HepG2 (cell line): ENCODE measurements around the gene GRM4.

Experiments
- FOXC1 ChIP-seq: sonication (generic); formaldehyde crosslinking; IDR thresholded peaks from 2 replicates; pipeline ENCODE4 v1.8.0; 2022; ENCODE audit warnings: mild to moderate bottlenecking, missing genetic modification reagents, borderline replicate concordance
- JUN ChIP-seq: sonication (generic); formaldehyde crosslinking; IDR thresholded peaks from 2 replicates; pipeline ENCODE4 v1.4.0; 2020; ENCODE audit warnings: mild to moderate bottlenecking, missing genetic modification reagents
- KDM1A ChIP-seq: IDR thresholded peaks from 2 replicates; pipeline ENCODE4 v1.6.1; 2016; ENCODE audit warnings: missing compliant biosample characterization
- MAFF ChIP-seq: IDR thresholded peaks from 2 replicates; pipeline ENCODE4 v1.6.1; 2011; ENCODE audit warnings: low read depth, low read length, improper control_type of control experiment
- MZF1 ChIP-seq: sonication (generic); formaldehyde crosslinking; IDR thresholded peaks from 2 replicates; pipeline ENCODE4 v1.8.1; 2023; ENCODE audit warnings: mild to moderate bottlenecking, missing genetic modification reagents, borderline replicate concordance
- NFKB2 ChIP-seq: sonication (generic); formaldehyde crosslinking; IDR thresholded peaks from 2 replicates; pipeline ENCODE4 v1.4.0; 2020; ENCODE audit warnings: missing genetic modification reagents, borderline replicate concordance
- PHF8 ChIP-seq: sonication (generic); formaldehyde crosslinking; IDR thresholded peaks from 2 replicates; pipeline ENCODE4 v1.5.0; 2020; ENCODE audit warnings: missing genetic modification reagents
- TEAD2 ChIP-seq: sonication (generic); formaldehyde crosslinking; IDR thresholded peaks from 2 replicates; pipeline ENCODE4 v1.9.0; 2021; ENCODE audit warnings: missing genetic modification reagents
- ZBTB33 ChIP-seq: sonication (generic); formaldehyde crosslinking; IDR thresholded peaks from 2 replicates; pipeline ENCODE4 v1.4.0; 2020; ENCODE audit warnings: missing genetic modification reagents
- ZEB1 ChIP-seq: IDR thresholded peaks from 2 replicates; pipeline ENCODE4 v1.6.1; 2012; ENCODE audit warnings: mild to moderate bottlenecking, low read depth, inconsistent platforms; ENCODE audit not compliant: insufficient replicate concordance
- ZIK1 ChIP-seq: sonication (generic); formaldehyde crosslinking; IDR thresholded peaks from 2 replicates; pipeline ENCODE4 v1.5.0; 2020; ENCODE audit warnings: mild to moderate bottlenecking, low read depth, missing genetic modification reagents, borderline replicate concordance
- ZNF124 ChIP-seq: sonication (generic); formaldehyde crosslinking; IDR thresholded peaks from 2 replicates; pipeline ENCODE4 v1.4.0; 2020; ENCODE audit warnings: missing genetic modification reagents
- ZNF160 ChIP-seq: sonication (generic); formaldehyde crosslinking; IDR thresholded peaks from 2 replicates; pipeline ENCODE4 v1.8.0; 2022; ENCODE audit warnings: mild to moderate bottlenecking, inconsistent platforms, missing genetic modification reagents
- TF ChIP-seq, protein P1 (sequence below): sonication (generic); formaldehyde crosslinking; IDR thresholded peaks from 2 replicates; pipeline ENCODE4 v1.5.0; 2020; ENCODE audit warnings: mild to moderate bottlenecking, missing genetic modification reagents, moderate library complexity

DNA sequence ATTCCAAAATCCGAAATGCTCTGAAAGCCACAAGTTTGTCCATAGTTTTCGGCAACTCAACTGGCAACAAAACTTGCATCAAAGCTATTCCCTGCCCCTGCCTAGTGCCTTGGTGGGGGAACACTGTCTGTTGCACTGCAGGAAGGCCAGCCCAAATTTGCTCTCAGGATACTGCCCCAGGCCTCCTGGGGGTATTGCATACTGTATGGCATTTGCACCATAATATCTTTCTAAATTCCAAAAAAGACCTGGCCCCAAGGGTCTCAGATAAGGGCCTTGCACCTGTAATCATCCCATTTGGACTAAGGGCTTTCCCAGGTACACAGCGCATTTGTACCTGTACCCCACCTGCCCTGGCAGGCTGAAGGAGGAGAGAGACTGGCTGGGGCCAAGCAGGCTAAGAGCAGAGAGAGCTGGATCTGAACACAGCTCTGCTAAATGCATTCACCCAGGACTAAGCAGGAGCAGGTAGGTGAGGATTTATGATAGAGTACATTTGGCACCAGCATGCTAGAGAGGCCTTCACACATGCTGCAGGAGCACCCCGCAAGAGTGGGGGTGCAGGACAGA lies 4.0 kb upstream of the GRM4 start:
- TF ChIP-seq ZNF124 (CRISPR knock-in tag): no peak
- TF ChIP-seq ZNF160 (CRISPR knock-in tag): no peak
- TF ChIP-seq NFKB2 (CRISPR knock-in tag): no peak
- TF ChIP-seq TEAD2 (CRISPR knock-in tag): no peak
- no peak for TF ChIP-seq MAFF
- TF ChIP-seq PHF8 (CRISPR knock-in tag): no peak
- no peak for TF ChIP-seq ZIK1 (CRISPR knock-in tag)
- TF ChIP-seq, protein P1, sequence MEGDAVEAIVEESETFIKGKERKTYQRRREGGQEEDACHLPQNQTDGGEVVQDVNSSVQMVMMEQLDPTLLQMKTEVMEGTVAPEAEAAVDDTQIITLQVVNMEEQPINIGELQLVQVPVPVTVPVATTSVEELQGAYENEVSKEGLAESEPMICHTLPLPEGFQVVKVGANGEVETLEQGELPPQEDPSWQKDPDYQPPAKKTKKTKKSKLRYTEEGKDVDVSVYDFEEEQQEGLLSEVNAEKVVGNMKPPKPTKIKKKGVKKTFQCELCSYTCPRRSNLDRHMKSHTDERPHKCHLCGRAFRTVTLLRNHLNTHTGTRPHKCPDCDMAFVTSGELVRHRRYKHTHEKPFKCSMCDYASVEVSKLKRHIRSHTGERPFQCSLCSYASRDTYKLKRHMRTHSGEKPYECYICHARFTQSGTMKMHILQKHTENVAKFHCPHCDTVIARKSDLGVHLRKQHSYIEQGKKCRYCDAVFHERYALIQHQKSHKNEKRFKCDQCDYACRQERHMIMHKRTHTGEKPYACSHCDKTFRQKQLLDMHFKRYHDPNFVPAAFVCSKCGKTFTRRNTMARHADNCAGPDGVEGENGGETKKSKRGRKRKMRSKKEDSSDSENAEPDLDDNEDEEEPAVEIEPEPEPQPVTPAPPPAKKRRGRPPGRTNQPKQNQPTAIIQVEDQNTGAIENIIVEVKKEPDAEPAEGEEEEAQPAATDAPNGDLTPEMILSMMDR (CRISPR knock-in tag): no peak
- no peak for TF ChIP-seq KDM1A (CRISPR knock-in tag)
- TF ChIP-seq FOXC1 (CRISPR knock-in tag): no peak
- no peak for TF ChIP-seq ZEB1
- TF ChIP-seq ZBTB33 (CRISPR knock-in tag): no peak
- no peak for TF ChIP-seq JUN (CRISPR knock-in tag)
- no peak for TF ChIP-seq MZF1 (CRISPR knock-in tag)
